GM12878 (cell line): ENCODE data around the gene TRIP4. TPM values are rescaled to one million over a fixed set of nuclear protein-coding genes. Genes with fewer than 3 reads are reported as not detected.

Experiments used
- ATF3 ChIP-seq: IDR thresholded peaks from 2 replicates; pipeline ENCODE4 v1.6.1; 2011; ENCODE audit warnings: low read depth, mild to moderate bottlenecking, low read length, moderate library complexity, borderline replicate concordance; ENCODE audit errors: extremely low read depth
- CHD1 ChIP-seq: IDR thresholded peaks from 2 replicates; pipeline ENCODE4 v1.6.1; 2012; ENCODE audit warnings: low read depth, low read length, improper control_type of control experiment
- EGR1 ChIP-seq, 2 experiments: IDR thresholded peaks; 1 replicate in 1 of 2; 2 replicates in 1 of 2; pipeline ENCODE4 v1.6.1; 2011 to 2012; ENCODE audit warnings: low read depth in 2 of 2, low read length in 2 of 2, borderline replicate concordance in 1 of 2, mild to moderate bottlenecking in 1 of 2, moderate library complexity in 1 of 2
- HSF1 ChIP-seq: fragments of 150-350 bp; IDR thresholded peaks from 2 replicates; pipeline ENCODE4 v1.6.1; 2014; ENCODE audit warnings: mild to moderate bottlenecking, low read depth, low read length
- MEF2B ChIP-seq: fragments of 450-650 bp; IDR thresholded peaks from 2 replicates; pipeline ENCODE4 v1.6.1; 2018; ENCODE audit warnings: mild to moderate bottlenecking, moderate library complexity; ENCODE audit not compliant: partially characterized antibody, poor library complexity, severe bottlenecking
- NFIC ChIP-seq: IDR thresholded peaks from 2 replicates; pipeline ENCODE4 v1.6.1; 2012; ENCODE audit warnings: low read depth, mild to moderate bottlenecking, inconsistent platforms, low read length, moderate library complexity
- NFXL1 ChIP-seq: fragments of 450-650 bp; IDR thresholded peaks from 2 replicates; pipeline ENCODE4 v1.6.1; 2017; ENCODE audit warnings: antibody characterized with exemption, mild to moderate bottlenecking, borderline replicate concordance
- RELA ChIP-seq: fragments of 450-650 bp; IDR thresholded peaks from 2 replicates; pipeline ENCODE4 v1.8.0; 2014; ENCODE audit warnings: borderline replicate concordance; ENCODE audit not compliant: partially characterized antibody
- REST ChIP-seq: IDR thresholded peaks from 2 replicates; pipeline ENCODE4 v1.6.1; 2012; ENCODE audit warnings: mild to moderate bottlenecking, low read depth, low read length
- SMC3 ChIP-seq: IDR thresholded peaks from 2 replicates; pipeline ENCODE4 v1.6.1; 2011; ENCODE audit warnings: low read length, improper control_type of control experiment, borderline replicate concordance
- SUZ12 ChIP-seq: fragments of 200-600 bp; sonication (generic); IDR thresholded peaks from one replicate; pipeline ENCODE4 v1.6.1; 2018; ENCODE audit warnings: antibody characterized with exemption, mild to moderate bottlenecking; ENCODE audit not compliant: unreplicated experiment
- TBL1XR1 ChIP-seq: IDR thresholded peaks from 2 replicates; pipeline ENCODE4 v1.6.1; 2012; ENCODE audit warnings: low read depth, low read length, improper control_type of control experiment
- TCF3 ChIP-seq: IDR thresholded peaks from 2 replicates; pipeline ENCODE4 v1.6.1; 2012; ENCODE audit warnings: low read depth, mild to moderate bottlenecking, low read length, borderline replicate concordance; ENCODE audit not compliant: insufficient read depth
- YBX1 ChIP-seq: fragments of 450-650 bp; IDR thresholded peaks from 2 replicates; pipeline ENCODE4 v1.6.1; 2016; ENCODE audit warnings: antibody characterized with exemption
- ZBTB33 ChIP-seq: fragments of 450-650 bp; IDR thresholded peaks from 2 replicates; pipeline ENCODE4 v1.6.1; 2017; ENCODE audit warnings: mild to moderate bottlenecking
- ZNF384 ChIP-seq: IDR thresholded peaks from 2 replicates; pipeline ENCODE4 v1.6.1; 2012; ENCODE audit warnings: low read depth, mild to moderate bottlenecking, low read length, improper control_type of control experiment, borderline replicate concordance
- polyA plus RNA-seq, 11 experiments: library from polyadenylated mRNA; depleted of rRNA in 4 of 11; unstranded in 6 of 11; stranded (reverse) in 5 of 11; fragments of >200 nt; fragmentation: Nextera tagmentation in 4 of 11; fragmentation: Illumina TruSeq in 1 of 11; extraction: Ambion mirVana in 4 of 11; extraction: Trizol in 1 of 11; gene quantifications; 1 replicate in 1 of 11; 2 replicates in 10 of 11; pipeline versions ENCODE4 v1.2.1 to v1.2.3, GENCODE V29; 2011 to 2016; ENCODE audit warnings: inconsistent platforms in 2 of 11, missing spikeins in 2 of 11, low read depth in 1 of 11
- total RNA-seq, 4 experiments: library from RNA; depleted of rRNA in 3 of 4; stranded (reverse); fragments of >200 nt in 3 of 4; fragmentation: Illumina TruSeq in 1 of 4; extraction: Trizol in 1 of 4; gene quantifications; 2 replicates each; pipeline versions ENCODE4 v1.2.1 to v1.2.3, GENCODE V29; 2013 to 2021
- TF ChIP-seq, protein P1 (sequence below): fragments of 450-650 bp; IDR thresholded peaks from 2 replicates; pipeline ENCODE4 v1.6.1; 2017; ENCODE audit warnings: mild to moderate bottlenecking, moderate library complexity

The TRIP4 gene
- total and polyA plus RNA-seq, 10 of the 15 experiments (the other 5 are each of a cell fraction or from before 2014, with no cell fraction given), result 6.4 to 24.5 (median 20.0) TPM

GRCh38 chr15:64430000-64430735 lies 42.5 kb downstream of the TRIP4 start (continued):
- TF ChIP-seq NFIC, result peak; percentile 57; the same call in 1 of the 2 replicates
- no peak for TF ChIP-seq EGR1 (IDR thresholded peaks at IDR 0.05; ENCODE audit: borderline replicate concordance in 1 of 2, low read depth in 2 of 2, low read length in 2 of 2)
- TF ChIP-seq ZNF384, result peak; percentile 85
- no peak for TF ChIP-seq SUZ12
- peak; percentile 15; the same call in 1 of the 2 replicates for TF ChIP-seq SMC3
- no peak for TF ChIP-seq CHD1
- no peak for TF ChIP-seq TBL1XR1
- TF ChIP-seq, protein P1, sequence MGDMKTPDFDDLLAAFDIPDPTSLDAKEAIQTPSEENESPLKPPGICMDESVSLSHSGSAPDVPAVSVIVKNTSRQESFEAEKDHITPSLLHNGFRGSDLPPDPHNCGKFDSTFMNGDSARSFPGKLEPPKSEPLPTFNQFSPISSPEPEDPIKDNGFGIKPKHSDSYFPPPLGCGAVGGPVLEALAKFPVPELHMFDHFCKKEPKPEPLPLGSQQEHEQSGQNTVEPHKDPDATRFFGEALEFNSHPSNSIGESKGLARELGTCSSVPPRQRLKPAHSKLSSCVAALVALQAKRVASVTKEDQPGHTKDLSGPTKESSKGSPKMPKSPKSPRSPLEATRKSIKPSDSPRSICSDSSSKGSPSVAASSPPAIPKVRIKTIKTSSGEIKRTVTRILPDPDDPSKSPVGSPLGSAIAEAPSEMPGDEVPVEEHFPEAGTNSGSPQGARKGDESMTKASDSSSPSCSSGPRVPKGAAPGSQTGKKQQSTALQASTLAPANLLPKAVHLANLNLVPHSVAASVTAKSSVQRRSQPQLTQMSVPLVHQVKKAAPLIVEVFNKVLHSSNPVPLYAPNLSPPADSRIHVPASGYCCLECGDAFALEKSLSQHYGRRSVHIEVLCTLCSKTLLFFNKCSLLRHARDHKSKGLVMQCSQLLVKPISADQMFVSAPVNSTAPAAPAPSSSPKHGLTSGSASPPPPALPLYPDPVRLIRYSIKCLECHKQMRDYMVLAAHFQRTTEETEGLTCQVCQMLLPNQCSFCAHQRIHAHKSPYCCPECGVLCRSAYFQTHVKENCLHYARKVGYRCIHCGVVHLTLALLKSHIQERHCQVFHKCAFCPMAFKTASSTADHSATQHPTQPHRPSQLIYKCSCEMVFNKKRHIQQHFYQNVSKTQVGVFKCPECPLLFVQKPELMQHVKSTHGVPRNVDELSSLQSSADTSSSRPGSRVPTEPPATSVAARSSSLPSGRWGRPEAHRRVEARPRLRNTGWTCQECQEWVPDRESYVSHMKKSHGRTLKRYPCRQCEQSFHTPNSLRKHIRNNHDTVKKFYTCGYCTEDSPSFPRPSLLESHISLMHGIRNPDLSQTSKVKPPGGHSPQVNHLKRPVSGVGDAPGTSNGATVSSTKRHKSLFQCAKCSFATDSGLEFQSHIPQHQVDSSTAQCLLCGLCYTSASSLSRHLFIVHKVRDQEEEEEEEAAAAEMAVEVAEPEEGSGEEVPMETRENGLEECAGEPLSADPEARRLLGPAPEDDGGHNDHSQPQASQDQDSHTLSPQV, result 0 out of 2 replicates have a peak, but pooled peaks have one; percentile 38
- TF ChIP-seq NFXL1, result no peak
- no peak for TF ChIP-seq ATF3
- peak; percentile 55; the same call in 1 of the 2 replicates for TF ChIP-seq TCF3
- no peak for TF ChIP-seq YBX1
- no peak for TF ChIP-seq ZBTB33
- no peak for TF ChIP-seq REST
- TF ChIP-seq HSF1, result no peak
- TF ChIP-seq MEF2B, result peak; percentile 85
- no peak for TF ChIP-seq RELA
